ENCODE data around the gene MYO3B.

Gene MYO3B

DNA sequence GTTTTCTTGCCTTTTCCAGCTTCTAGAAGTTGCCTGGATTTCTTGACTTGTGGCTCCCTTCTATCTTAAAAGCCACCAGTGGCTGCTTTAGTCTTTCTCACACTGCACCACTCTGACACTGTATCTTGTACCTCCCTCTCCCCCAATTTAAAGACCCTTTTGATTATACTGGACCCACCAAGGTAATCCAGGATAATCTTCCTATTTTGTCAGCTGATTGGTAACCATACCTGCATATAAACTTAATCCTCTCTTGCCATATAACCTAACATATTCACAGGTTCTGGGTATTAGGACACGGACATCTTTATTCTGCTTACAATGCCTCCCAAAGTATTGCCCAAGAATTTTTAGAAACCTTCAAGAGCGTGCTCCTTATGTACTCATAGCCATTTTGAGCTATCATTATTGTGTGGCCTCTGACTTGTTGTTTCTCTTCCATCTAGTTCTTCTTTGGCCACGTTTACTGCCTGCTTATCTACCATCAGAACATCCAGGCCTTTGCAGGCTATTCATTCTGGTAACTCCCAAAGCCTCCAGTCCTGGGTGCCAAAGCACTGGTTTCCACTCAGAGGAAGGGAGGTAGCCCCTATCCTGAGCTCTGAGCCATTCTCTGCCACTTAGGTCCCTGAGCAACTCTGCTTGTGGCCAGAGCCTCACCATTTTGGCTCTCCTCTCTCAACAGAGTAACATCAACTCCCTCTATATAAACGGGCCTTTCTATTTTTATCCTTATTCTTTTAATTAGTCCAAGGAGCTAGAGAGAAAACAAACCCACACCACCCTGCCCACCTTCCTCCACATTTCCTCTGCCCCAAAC, 70.8 kb downstream of the MYO3B start:
- no peaks in the 10 kb centered on the region for H3K36me3 ChIP-seq (ENCODE audit: control insufficient read depth, insufficient read depth, low read length)
- no peak overlapping the region for H3K4me3 ChIP-seq (replicated peaks; ENCODE audit: low read depth, low read length)
- no peak for DNase-seq (ENCODE audit: extremely low read depth, insufficient read length)
- no peaks in the 10 kb centered on the region for H3K27me3 ChIP-seq (replicated peaks; ENCODE audit: control insufficient read depth, insufficient read depth, low read length)
- TF ChIP-seq, protein P1, sequence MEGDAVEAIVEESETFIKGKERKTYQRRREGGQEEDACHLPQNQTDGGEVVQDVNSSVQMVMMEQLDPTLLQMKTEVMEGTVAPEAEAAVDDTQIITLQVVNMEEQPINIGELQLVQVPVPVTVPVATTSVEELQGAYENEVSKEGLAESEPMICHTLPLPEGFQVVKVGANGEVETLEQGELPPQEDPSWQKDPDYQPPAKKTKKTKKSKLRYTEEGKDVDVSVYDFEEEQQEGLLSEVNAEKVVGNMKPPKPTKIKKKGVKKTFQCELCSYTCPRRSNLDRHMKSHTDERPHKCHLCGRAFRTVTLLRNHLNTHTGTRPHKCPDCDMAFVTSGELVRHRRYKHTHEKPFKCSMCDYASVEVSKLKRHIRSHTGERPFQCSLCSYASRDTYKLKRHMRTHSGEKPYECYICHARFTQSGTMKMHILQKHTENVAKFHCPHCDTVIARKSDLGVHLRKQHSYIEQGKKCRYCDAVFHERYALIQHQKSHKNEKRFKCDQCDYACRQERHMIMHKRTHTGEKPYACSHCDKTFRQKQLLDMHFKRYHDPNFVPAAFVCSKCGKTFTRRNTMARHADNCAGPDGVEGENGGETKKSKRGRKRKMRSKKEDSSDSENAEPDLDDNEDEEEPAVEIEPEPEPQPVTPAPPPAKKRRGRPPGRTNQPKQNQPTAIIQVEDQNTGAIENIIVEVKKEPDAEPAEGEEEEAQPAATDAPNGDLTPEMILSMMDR (IDR thresholded peaks at IDR 0.05; ENCODE audit: insufficient read depth, low read length, poor library complexity, severe bottlenecking), result no peak

DNA sequence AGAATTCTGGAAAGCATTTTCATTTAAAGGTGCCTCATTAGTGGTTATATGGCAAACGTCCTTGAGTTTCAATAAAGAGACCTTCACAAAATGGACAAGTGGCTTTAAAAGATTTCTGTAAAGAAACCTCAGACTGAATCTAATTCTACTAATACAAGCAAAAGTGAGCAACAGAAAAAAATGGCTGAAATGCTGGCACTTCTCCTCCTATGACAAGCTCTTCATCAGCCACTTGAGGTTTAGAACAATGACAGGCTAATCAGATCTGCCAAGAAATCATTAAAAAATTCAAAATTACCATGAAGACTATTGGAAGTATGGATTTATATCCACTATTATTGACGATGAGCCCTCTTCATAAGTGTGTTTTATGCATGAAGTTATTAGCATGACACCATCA, 71.8 kb downstream of the MYO3B start:
- Histone ChIP-seq H3K4me3 (replicated peaks; ENCODE audit: low read depth, low read length) (no peak overlapping the region), H3K36me3 (ENCODE audit: control insufficient read depth, insufficient read depth, low read length) (no peaks in the 10 kb centered on the region), H3K27me3 (replicated peaks; ENCODE audit: control insufficient read depth, insufficient read depth, low read length) (no peaks in the 10 kb centered on the region)
- DNase-seq (ENCODE audit: extremely low read depth, insufficient read length), result no peak
- TF ChIP-seq, protein P1 (IDR thresholded peaks at IDR 0.05; ENCODE audit: insufficient read depth, low read length, poor library complexity, severe bottlenecking), result no peak

DNA sequence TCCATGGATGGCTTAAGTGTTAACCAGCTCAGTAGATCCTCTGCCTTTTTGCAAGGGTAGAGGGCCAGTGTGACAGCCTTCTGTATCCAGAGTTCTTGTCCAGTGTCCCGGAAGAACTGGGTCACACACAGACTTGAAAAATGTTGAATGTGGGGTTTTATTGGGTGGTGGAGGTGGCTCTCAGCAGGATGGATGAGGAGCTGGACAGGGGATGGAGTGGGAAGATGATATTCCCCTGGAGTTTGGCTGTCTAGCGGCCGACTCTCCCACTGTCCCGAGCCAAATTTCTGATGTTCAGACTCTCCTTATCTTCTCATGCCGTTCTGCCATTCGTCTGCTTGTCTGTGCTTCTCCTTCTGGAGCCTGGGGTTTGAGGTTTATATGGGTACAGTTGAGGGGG, 72.6 kb downstream of the MYO3B start:
- TF ChIP-seq, protein P1 (IDR thresholded peaks at IDR 0.05; ENCODE audit: insufficient read depth, low read length, poor library complexity, severe bottlenecking), result no peak
- H3K4me3 ChIP-seq (replicated peaks; ENCODE audit: low read depth, low read length), result no peak overlapping the region
- H3K27me3 ChIP-seq (replicated peaks; ENCODE audit: control insufficient read depth, insufficient read depth, low read length), result no peaks in the 10 kb centered on the region
- H3K36me3 ChIP-seq (ENCODE audit: control insufficient read depth, insufficient read depth, low read length), result no peaks in the 10 kb centered on the region
- no peak for DNase-seq (ENCODE audit: extremely low read depth, insufficient read length)

DNA sequence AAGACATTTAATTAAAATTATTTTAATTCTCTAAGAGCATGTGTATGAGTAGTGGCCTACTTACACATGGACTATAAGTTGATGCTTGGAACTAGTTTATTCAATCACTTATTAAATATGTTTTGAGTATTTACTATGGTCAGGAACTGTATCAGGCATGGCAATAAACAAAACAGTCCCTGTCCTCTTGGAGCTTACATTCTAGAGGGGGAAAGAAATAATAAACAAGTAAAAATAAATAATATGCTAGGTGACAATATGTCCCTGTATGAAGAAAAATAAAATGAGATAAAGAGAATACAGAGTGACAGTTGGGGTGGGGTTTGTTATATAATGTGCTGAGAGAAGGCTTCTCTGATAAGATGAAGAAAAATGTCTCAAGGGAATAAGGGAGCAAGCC, 74.5 kb downstream of the MYO3B start:
- TF ChIP-seq, protein P1 (IDR thresholded peaks at IDR 0.05; ENCODE audit: insufficient read depth, low read length, poor library complexity, severe bottlenecking), result no peak
- DNase-seq (ENCODE audit: extremely low read depth, insufficient read length), result no peak
- no peak overlapping the region for H3K4me3 ChIP-seq (replicated peaks; ENCODE audit: low read depth, low read length)
- H3K27me3 ChIP-seq (replicated peaks; ENCODE audit: control insufficient read depth, insufficient read depth, low read length), result no peaks in the 10 kb centered on the region
- H3K36me3 ChIP-seq (ENCODE audit: control insufficient read depth, insufficient read depth, low read length), result no peaks in the 10 kb centered on the region

DNA sequence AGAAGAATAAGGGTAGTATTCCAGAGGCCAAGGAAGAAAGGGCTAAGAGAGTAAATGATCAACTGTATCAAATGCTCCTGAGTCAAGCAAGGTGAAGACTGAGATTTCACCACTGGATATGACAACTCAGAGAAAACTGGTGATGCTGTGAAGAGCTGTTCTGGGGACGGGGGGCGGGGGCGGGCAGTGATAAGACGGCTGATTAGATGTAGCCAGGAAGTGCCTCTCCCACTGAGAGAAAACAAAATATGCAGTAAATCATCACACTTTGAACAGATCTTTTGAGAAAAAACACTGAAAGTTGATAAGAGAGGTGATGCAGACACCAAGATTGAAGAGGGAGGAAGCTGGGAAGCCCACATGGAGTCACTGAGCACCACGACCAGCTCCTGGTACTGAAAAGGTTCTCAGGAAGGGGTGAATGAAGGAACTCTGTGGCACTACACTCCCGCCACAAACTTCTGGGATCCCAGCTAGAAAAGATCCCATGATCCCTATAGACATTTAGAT, 75.8 kb downstream of the MYO3B start:
- TF ChIP-seq, protein P1 (IDR thresholded peaks at IDR 0.05; ENCODE audit: insufficient read depth, low read length, poor library complexity, severe bottlenecking), result no peak
- H3K4me3 ChIP-seq (replicated peaks; ENCODE audit: low read depth, low read length), result no peak overlapping the region
- no peak for DNase-seq (ENCODE audit: extremely low read depth, insufficient read length)
- no peaks in the 10 kb centered on the region for H3K27me3 ChIP-seq (replicated peaks; ENCODE audit: control insufficient read depth, insufficient read depth, low read length)
- H3K36me3 ChIP-seq (ENCODE audit: control insufficient read depth, insufficient read depth, low read length), result no peaks in the 10 kb centered on the region
